Measurements from ENCODE around the gene GAREM2. TPM values are rescaled to one million over a fixed set of nuclear protein-coding genes. Genes with fewer than 3 reads are reported as not detected.

Gene GAREM2
- total and polyA plus RNA-seq, 7 experiments from 2014 or later: 2.4 to 8.4 (median 4.8) TPM

GRCh38 chr2:26179446-26179913 is 6.6 kb downstream of the GAREM2 start:
- H3K27ac Mint-ChIP-seq: peak overlapping the region in 1 of 9 donors; percentile 67
- H3K4me1 Mint-ChIP-seq: peaks cover 9 to 25% (median 16%) of the 10 kb centered on the region in 7 donors
- ChIA-PET CTCF (no interaction called here), POLR2A (interaction anchor here (0.6 kb wide), 1 partner anchor 361 kb away, joined by 4 read pairs; no protein-coding TSS in a partner anchor)
- Histone ChIP-seq H3K27me3 (ENCODE audit: control insufficient read depth in 2 of 2, insufficient read depth in 2 of 2, low read length in 2 of 2) (peaks cover 0 to 2% of the 10 kb centered on the region in 2 donors), H3K4me1 (ENCODE audit: control insufficient read depth in 2 of 2, insufficient read depth in 2 of 2, low read length in 2 of 2) (peaks cover 0 to 6% of the 10 kb centered on the region in 2 donors), H3K4me3 (ENCODE audit: low read length) (peak overlapping the region; percentile 46), H3K27ac (ENCODE audit: low read depth, low read length) (no peak overlapping the region), H3K36me3 (ENCODE audit: control insufficient read depth in 2 of 3, insufficient read depth in 3 of 3, low read length in 3 of 3) (no peaks in the 10 kb centered on the region), H3K9me3 (ENCODE audit: control insufficient read depth in 2 of 3, low read length in 3 of 3) (no peaks in the 10 kb centered on the region)
- H3K4me3 Mint-ChIP-seq: peak overlapping the region; percentile 13 to 76 (median 62)
- H3K27me3 Mint-ChIP-seq: peaks cover 22 to 57% (median 37%) of the 10 kb centered on the region in 5 donors
- no peak for ATAC-seq
- intact Hi-C loops (cut with micrococcal nuclease): no loop called here
- peaks cover 0 to 3% (median 0%) of the 10 kb centered on the region in 5 donors for H3K36me3 Mint-ChIP-seq
- no peak for DNase-seq
- no peaks in the 10 kb centered on the region for H3K9me3 Mint-ChIP-seq

GRCh38 chr2:26182441-26182840 is 9.6 kb downstream of the GAREM2 start:
- Mint-ChIP-seq H3K9me3 (no peaks in the 10 kb centered on the region), H3K27me3 (peaks cover 11 to 36% (median 20%) of the 10 kb centered on the region in 5 donors), H3K27ac (no peak overlapping the region), H3K4me3 (peak overlapping the region in 2 of 10 donors; percentile 29 to 85), H3K36me3 (peaks cover 0 to 3% (median 0%) of the 10 kb centered on the region in 5 donors), H3K4me1 (peaks cover 12 to 35% (median 26%) of the 10 kb centered on the region in 7 donors)
- CTCF ChIA-PET: no interaction called here
- POLR2A ChIA-PET: no interaction called here
- H3K9me3 ChIP-seq (ENCODE audit: control insufficient read depth in 2 of 3, low read length in 3 of 3): no peaks in the 10 kb centered on the region
- no peak overlapping the region for H3K27ac ChIP-seq (ENCODE audit: low read depth, low read length)
- no peaks in the 10 kb centered on the region for H3K27me3 ChIP-seq (ENCODE audit: control insufficient read depth in 2 of 2, insufficient read depth in 2 of 2, low read length in 2 of 2)
- H3K4me3 ChIP-seq (ENCODE audit: low read length): no peak overlapping the region
- H3K36me3 ChIP-seq (ENCODE audit: control insufficient read depth in 2 of 3, insufficient read depth in 3 of 3, low read length in 3 of 3): no peaks in the 10 kb centered on the region
- intact Hi-C loops (cut with micrococcal nuclease): loop anchor here in 1 of 2 donors (10.0 kb wide), 1 partner anchor 582 kb away; the partner anchor contains the start of gene SLC35F6
- peaks cover 5 to 14% of the 10 kb centered on the region in 2 donors for H3K4me1 ChIP-seq (ENCODE audit: control insufficient read depth in 2 of 2, insufficient read depth in 2 of 2, low read length in 2 of 2)
- no peak for ATAC-seq
- DNase-seq: no peak

DNA sequence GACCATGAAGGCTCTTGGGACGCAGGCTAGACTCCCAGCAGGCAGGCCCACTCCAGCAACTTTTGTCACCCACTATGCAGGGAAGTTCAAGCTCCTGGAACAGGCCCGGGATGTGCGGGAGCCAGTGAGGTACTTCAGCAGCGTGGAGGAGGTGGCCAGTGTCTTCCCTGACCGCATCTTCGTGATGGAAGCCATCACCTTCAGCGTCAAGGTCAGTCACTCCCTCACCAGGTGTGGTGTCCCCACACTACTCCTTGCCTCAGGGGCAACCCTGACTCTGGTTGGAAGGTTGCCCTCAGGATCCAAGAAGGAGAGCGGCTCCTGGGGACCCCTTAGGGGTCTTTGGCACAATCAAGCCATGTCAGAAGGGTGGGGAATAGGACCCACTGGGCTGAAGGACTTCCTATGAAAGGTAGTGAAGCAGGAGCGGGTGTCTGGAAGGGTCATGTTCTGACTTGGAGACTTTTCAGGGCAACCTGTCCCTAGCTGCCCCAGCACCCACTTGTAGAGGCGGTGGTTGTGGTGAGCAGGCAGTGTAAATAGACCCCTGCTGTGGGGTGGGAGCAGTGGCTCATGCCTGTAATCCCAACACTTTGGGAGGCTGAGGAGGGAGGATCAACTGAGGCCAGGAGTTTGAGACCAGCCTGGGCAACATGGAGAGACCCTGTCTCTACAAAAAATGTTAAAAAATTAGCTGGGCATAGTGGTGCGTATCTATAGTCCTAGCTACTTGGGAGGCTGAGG is 10.2 kb downstream of the GAREM2 start:
- no peaks in the 10 kb centered on the region for H3K27me3 ChIP-seq (ENCODE audit: control insufficient read depth in 2 of 2, insufficient read depth in 2 of 2, low read length in 2 of 2)
- H3K27ac ChIP-seq (ENCODE audit: low read depth, low read length): no peak overlapping the region
- H3K36me3 Mint-ChIP-seq: peaks cover 0 to 3% (median 0%) of the 10 kb centered on the region in 5 donors
- H3K27me3 Mint-ChIP-seq: peaks cover 11 to 31% (median 19%) of the 10 kb centered on the region in 5 donors
- no peak overlapping the region for H3K4me3 ChIP-seq (ENCODE audit: low read length)
- H3K4me1 ChIP-seq (ENCODE audit: control insufficient read depth in 2 of 2, insufficient read depth in 2 of 2, low read length in 2 of 2): peaks cover 5 to 14% of the 10 kb centered on the region in 2 donors
- ChIA-PET POLR2A (interaction anchor here (1.3 to 2.3 kb wide), 4 partner anchors 9 to 305 kb away, joined by 4 to 13 read pairs (median 7); partner anchors contain the start of genes ASXL2 and RAB10), CTCF (interaction anchor here (1.0 kb wide), 1 partner anchor 144 kb away, joined by 3 read pairs; no protein-coding TSS in a partner anchor)
- H3K9me3 ChIP-seq (ENCODE audit: control insufficient read depth in 2 of 3, low read length in 3 of 3): no peaks in the 10 kb centered on the region
- peaks cover 0 to 3% (median 0%) of the 10 kb centered on the region in 3 experiments for H3K36me3 ChIP-seq (ENCODE audit: control insufficient read depth in 2 of 3, insufficient read depth in 3 of 3, low read length in 3 of 3)
- peak overlapping the region in 2 of 9 donors; percentile 36 to 84 for H3K27ac Mint-ChIP-seq
- peaks cover 12 to 35% (median 27%) of the 10 kb centered on the region in 7 donors for H3K4me1 Mint-ChIP-seq
- no peak for ATAC-seq
- no peaks in the 10 kb centered on the region for H3K9me3 Mint-ChIP-seq
- DNase-seq: no peak
- H3K4me3 Mint-ChIP-seq: peak overlapping the region in 9 of 10 donors; percentile 18 to 85 (median 75)
- intact Hi-C loops (cut with micrococcal nuclease): loop anchor here in 1 of 2 donors (10.0 kb wide), 1 partner anchor 582 kb away; the partner anchor contains the start of gene SLC35F6

GRCh38 chr2:26184121-26184520 is 11.2 kb downstream of the GAREM2 start:
- DNase-seq (no peak), ATAC-seq (no peak)
- H3K27ac ChIP-seq (ENCODE audit: low read depth, low read length): peak overlapping the region; percentile 62
- peak overlapping the region; percentile 18 to 91 (median 73) for H3K27ac Mint-ChIP-seq
- peak overlapping the region; percentile 61 for H3K4me3 ChIP-seq (ENCODE audit: low read length)
- POLR2A ChIA-PET: interaction anchor here (0.9 to 2.3 kb wide), 12 partner anchors 9 to 511 kb away, joined by 3 to 13 read pairs (median 5); partner anchors contain the start of genes ASXL2, DTNB, HADHA and HADHB
- H3K4me3 Mint-ChIP-seq: peak overlapping the region; percentile 66 to 87 (median 80)
- peaks cover 0 to 1% (median 0%) of the 10 kb centered on the region in 11 donors for H3K9me3 Mint-ChIP-seq
- CTCF ChIA-PET: interaction anchor here (0.6 to 1.2 kb wide), 3 partner anchors 32 to 149 kb away, joined by 3 to 4 read pairs (median 3); no protein-coding TSS in a partner anchor
- intact Hi-C loops (cut with micrococcal nuclease): loop anchor here (1.0 to 10.0 kb wide), 11 partner anchors 12 to 581 kb away; partner anchors contain the start of genes ASXL2 (in 2 of the 2), HADHA (in 2 of the 2), HADHB (in 2 of the 2) and RAB10 (in 1 of the 2)
- H3K4me1 ChIP-seq (ENCODE audit: control insufficient read depth in 2 of 2, insufficient read depth in 2 of 2, low read length in 2 of 2): peaks cover 5 to 14% of the 10 kb centered on the region in 2 donors
- no peaks in the 10 kb centered on the region for H3K27me3 ChIP-seq (ENCODE audit: control insufficient read depth in 2 of 2, insufficient read depth in 2 of 2, low read length in 2 of 2)
- H3K27me3 Mint-ChIP-seq: peaks cover 11 to 27% (median 18%) of the 10 kb centered on the region in 5 donors
- peaks cover 0 to 3% (median 0%) of the 10 kb centered on the region in 5 donors for H3K36me3 Mint-ChIP-seq
- peaks cover 0 to 6% (median 0%) of the 10 kb centered on the region in 3 experiments for H3K36me3 ChIP-seq (ENCODE audit: control insufficient read depth in 2 of 3, insufficient read depth in 3 of 3, low read length in 3 of 3)
- H3K9me3 ChIP-seq (ENCODE audit: control insufficient read depth in 2 of 3, low read length in 3 of 3): no peaks in the 10 kb centered on the region
- peaks cover 11 to 34% (median 29%) of the 10 kb centered on the region in 7 donors for H3K4me1 Mint-ChIP-seq

- H3K4me1 Mint-ChIP-seq: peaks cover 6 to 30% (median 23%) of the 10 kb centered on the region in 7 donors
- peak; percentile 98 for ATAC-seq
These were observed 11.8 kb downstream of the GAREM2 start for GRCh38 chr2:26184555-26185303.

More at GRCh38 chr2:26184555-26185303, 11.8 kb downstream of the GAREM2 start:
- Histone ChIP-seq H3K36me3 (ENCODE audit: control insufficient read depth in 2 of 3, insufficient read depth in 3 of 3, low read length in 3 of 3) (peaks cover 0 to 6% (median 0%) of the 10 kb centered on the region in 3 experiments), H3K4me1 (ENCODE audit: control insufficient read depth in 2 of 2, insufficient read depth in 2 of 2, low read length in 2 of 2) (peaks cover 5 to 8% of the 10 kb centered on the region in 2 donors), H3K27me3 (ENCODE audit: control insufficient read depth in 2 of 2, insufficient read depth in 2 of 2, low read length in 2 of 2) (no peaks in the 10 kb centered on the region), H3K4me3 (ENCODE audit: low read length) (peak overlapping the region; percentile 68), H3K27ac (ENCODE audit: low read depth, low read length) (peak overlapping the region; percentile 71), H3K9me3 (ENCODE audit: control insufficient read depth in 2 of 3, low read length in 3 of 3) (no peaks in the 10 kb centered on the region)
- CTCF ChIA-PET: interaction anchor here (1.0 to 1.5 kb wide), 4 partner anchors 15 to 193 kb away, joined by 3 to 5 read pairs (median 4); no protein-coding TSS in a partner anchor
- H3K27me3 Mint-ChIP-seq: peaks cover 11 to 23% (median 15%) of the 10 kb centered on the region in 5 donors
- H3K36me3 Mint-ChIP-seq: peaks cover 0 to 3% (median 0%) of the 10 kb centered on the region in 5 donors
- peaks cover 0 to 3% (median 0%) of the 10 kb centered on the region in 11 donors for H3K9me3 Mint-ChIP-seq
- POLR2A ChIA-PET: interaction anchor here (0.8 to 2.3 kb wide), 15 partner anchors 9 to 512 kb away, joined by 3 to 13 read pairs (median 4); partner anchors contain the start of genes ASXL2, DTNB, HADHA and HADHB
- peak overlapping the region; percentile 79 to 91 (median 85) for H3K4me3 Mint-ChIP-seq
- H3K27ac Mint-ChIP-seq: peak overlapping the region in 7 of 9 donors; percentile 25 to 90 (median 67)
- intact Hi-C loops (cut with micrococcal nuclease): loop anchor here (1.0 to 10.0 kb wide), 12 partner anchors 12 to 580 kb away; partner anchors contain the start of genes ASXL2 (in 2 of the 2), HADHA (in 2 of the 2), HADHB (in 2 of the 2) and DTNB (in 1 of the 2)
- peak; percentile 82 to 91 (median 88) for DNase-seq

All from naive thymus-derived CD4-positive, alpha-beta T cell (primary cell).